ENCODE results near the gene POM121C.
"Not testable (repeated sequence)": the region's sequence is repeated elsewhere in the genome, so short reads cannot be mapped to it uniquely, and the experiment has no call there.

- TF ChIP-seq CTCF, EP300 (IDR thresholded peaks at IDR 0.05): not testable (repeated sequence)
Observed at GRCh38 chr7:75477457-75477856, 8.6 kb downstream of the POM121C start.

Measured in ovary (tissue), 3 donors.